IPS DF 6.9 (cell line): ENCODE data around the gene LRRC71.
"Not testable (repeated sequence)": the region's sequence is repeated elsewhere in the genome, so short reads cannot be mapped to it uniquely, and the experiment has no call there.

Experiments used
- DNase-seq: peaks from one replicate; pipeline ENCODE4 v3.0.0-alpha.2; 2013; ENCODE audit warnings: low read depth, low spot score
- H3K27ac ChIP-seq: one replicate; pipeline ENCODE4 v1.5.1; 2013; ENCODE audit warnings: low read length, control low read depth
- H3K27me3 ChIP-seq: 2 replicates; pipeline ENCODE4 v1.6.1; 2013; ENCODE audit warnings: mild to moderate bottlenecking, low read length; ENCODE audit not compliant: control insufficient read depth, insufficient read depth
- H3K36me3 ChIP-seq: 2 replicates; pipeline ENCODE4 v1.6.1; 2013; ENCODE audit warnings: low read length; ENCODE audit not compliant: control insufficient read depth, insufficient read depth
- H3K4me1 ChIP-seq: 2 replicates; pipeline ENCODE4 v1.6.1; 2013; ENCODE audit warnings: low read length; ENCODE audit not compliant: control insufficient read depth, insufficient read depth
- H3K4me3 ChIP-seq: 2 replicates; pipeline ENCODE4 v1.5.1; 2013; ENCODE audit warnings: mild to moderate bottlenecking, low read length
- H3K9me3 ChIP-seq: 2 replicates; pipeline ENCODE4 v1.6.1; 2013; ENCODE audit warnings: low read length, inconsistent platforms; ENCODE audit not compliant: control insufficient read depth, insufficient read depth
- WGBS: extraction: QIAGEN DNeasy Blood & Tissue Kit; methylation state at CpG from one replicate; pipeline ENCODE4 v1.1.7; 2013; ENCODE audit warnings: mixed read lengths, missing lambda C conversion rate; ENCODE audit not compliant: insufficient read length, insufficient coverage; 5-methylcytosine and 5-hydroxymethylcytosine counted together

The LRRC71 gene

DNA sequence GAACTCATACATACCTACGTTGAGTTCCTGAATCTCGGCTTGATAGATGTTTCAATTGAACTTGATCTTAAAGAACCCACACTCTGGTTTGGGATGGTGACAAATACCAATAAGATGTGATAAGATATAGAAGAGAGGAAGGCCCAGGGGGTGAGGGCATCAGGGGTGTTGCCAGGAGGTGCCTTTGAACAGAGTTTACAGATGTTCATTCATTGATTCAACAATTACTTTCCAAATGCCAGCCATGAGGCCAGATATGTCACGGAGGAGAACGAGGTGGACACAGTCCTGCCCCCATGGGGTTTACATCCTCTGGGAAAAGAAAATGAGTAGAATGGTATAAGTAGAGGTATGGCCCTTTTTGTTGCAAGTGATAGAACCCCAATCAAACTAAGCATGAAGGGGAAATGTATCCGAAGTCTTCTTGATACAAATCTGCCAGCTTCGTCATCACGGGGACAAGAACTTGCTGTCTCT is 659 bp downstream of the LRRC71 start:
- DNase-seq = no peak
- no peak overlapping the region for H3K4me3 ChIP-seq
- H3K9me3 ChIP-seq = no peaks in the 10 kb centered on the region
- no CpG with 5 or more reads among the region's 7 CpGs for WGBS
- no peak overlapping the region for H3K27ac ChIP-seq
- peaks cover 4% of the 10 kb centered on the region for H3K4me1 ChIP-seq
- H3K27me3 ChIP-seq = peaks cover 60% of the 10 kb centered on the region
- no peaks in the 10 kb centered on the region for H3K36me3 ChIP-seq

DNA sequence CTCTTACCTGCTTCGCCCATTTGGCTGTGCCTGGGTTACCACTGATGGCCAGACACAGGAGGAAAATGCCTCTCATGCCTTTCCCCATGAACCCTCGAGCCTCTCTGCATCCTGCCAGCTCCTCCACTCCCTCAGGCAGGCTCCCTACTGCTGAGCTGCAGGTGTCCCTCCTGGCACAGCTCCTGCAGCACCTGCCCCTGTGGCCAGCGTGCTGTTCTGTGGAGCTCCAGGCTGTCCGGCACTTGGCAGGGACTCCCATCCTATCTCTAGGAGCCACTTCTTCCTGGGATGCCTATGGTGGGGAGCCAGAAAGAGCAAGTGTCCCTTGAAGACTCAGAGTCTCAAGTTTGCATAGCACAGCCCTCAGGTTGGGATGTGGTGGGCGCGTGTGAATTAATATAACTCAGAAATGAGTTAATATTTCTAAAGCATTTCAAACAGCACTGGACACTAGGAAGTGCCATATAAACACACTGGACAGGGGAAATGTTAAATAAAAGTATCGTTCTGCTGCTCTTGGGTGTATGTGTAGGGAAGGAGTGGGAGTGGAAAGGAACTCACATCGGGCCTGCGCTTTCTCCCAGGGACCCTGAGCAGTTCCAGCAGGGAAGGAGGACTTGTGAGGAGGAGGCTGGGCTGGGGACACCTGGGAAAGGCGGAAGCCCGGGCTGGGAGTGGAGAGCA is 2.7 kb downstream of the LRRC71 start:
- DNase-seq = no peak
- no peak overlapping the region for H3K27ac ChIP-seq
- WGBS = no CpG with 5 or more reads among the region's 11 CpGs
- no peaks in the 10 kb centered on the region for H3K9me3 ChIP-seq
- H3K4me3 ChIP-seq = peak overlapping the region; percentile 31; the same call in 1 of the 2 replicates
- peaks cover 4% of the 10 kb centered on the region for H3K4me1 ChIP-seq
- no peaks in the 10 kb centered on the region for H3K36me3 ChIP-seq
- peaks cover 74% of the 10 kb centered on the region for H3K27me3 ChIP-seq

DNA sequence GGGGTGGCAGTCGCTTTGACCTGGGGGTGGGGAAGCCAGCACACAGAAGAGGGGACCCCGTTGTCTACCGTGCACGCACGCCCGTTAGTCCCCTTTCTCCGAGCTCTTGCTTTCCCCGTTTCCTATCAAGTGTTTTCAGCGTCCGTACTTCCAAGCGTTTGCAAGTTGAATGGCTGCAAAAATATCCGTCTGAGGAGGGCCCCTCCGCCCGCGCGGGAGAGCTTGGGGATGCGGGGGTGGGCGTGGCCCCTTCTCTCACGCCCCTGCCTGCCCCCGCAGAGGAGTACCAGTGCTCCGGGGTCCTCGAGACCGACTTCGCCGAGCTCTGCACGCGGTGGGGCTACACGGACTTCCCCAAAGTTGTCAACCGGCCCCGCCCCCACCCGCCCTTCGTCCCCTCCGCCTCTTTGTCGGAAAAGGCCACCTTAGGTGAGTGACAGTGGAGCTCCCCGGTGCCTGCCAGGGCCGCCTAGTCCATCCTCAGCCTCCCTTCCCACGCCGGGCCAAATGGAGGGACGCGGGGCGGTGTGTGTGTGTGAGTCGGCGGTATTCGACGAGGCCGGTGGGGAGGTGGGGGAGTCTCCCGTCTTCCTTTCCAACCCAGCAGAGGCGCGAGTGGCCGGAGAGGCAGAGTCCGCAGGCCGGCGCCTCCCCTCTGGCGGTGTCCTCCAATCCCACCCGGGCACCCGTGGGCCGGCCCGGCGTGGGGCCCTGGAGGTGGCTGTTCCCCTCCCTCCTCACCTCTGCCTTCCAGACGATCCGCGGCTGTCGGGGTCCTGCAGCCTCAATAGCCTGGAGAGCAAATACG is 3.4 kb downstream of the LRRC71 start:
- peaks cover 4% of the 10 kb centered on the region for H3K4me1 ChIP-seq
- DNase-seq = no peak
- H3K4me3 ChIP-seq = peak overlapping the region; percentile 31; the same call in 1 of the 2 replicates
- H3K36me3 ChIP-seq = no peaks in the 10 kb centered on the region
- WGBS = no CpG with 5 or more reads among the region's 64 CpGs
- H3K27ac ChIP-seq = no peak overlapping the region
- H3K27me3 ChIP-seq = peaks cover 74% of the 10 kb centered on the region
- H3K9me3 ChIP-seq = no peaks in the 10 kb centered on the region

DNA sequence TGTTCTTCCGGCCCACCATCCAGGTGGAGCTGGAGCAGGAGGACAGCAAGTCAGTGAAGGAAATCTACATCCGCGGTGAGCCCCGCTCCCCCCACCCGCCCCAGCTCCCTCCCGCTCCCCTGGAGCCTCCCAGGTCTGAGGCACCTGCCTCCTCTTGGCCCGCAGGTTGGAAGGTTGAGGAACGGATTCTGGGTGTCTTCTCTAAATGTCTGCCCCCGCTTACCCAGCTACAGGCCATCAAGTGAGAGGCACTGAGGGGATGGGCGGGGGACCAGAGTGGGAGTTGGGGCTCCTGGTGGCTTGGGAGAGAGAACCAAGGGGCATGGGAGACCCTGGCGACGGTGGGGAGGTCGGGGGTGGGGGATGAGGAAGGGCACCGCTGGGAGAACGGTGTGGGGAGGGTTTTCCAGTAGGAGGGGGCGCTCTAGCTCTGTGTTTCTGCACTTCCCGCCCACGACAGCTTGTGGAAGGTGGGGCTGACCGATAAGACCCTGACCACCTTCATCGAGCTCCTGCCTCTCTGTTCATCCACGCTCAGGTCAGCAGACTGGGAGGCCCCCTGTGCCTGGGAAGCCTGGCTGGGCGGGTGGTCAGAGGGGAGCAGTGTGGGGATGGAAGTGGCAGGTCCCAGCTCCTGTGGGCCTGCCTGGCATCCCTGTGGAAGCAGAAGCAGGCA is 4.2 kb downstream of the LRRC71 start:
- no peaks in the 10 kb centered on the region for H3K9me3 ChIP-seq
- no peaks in the 10 kb centered on the region for H3K36me3 ChIP-seq
- no CpG with 5 or more reads among the region's 22 CpGs for WGBS
- peaks cover 4% of the 10 kb centered on the region for H3K4me1 ChIP-seq
- peak overlapping the region; percentile 31; the same call in 1 of the 2 replicates for H3K4me3 ChIP-seq
- DNase-seq = no peak
- H3K27ac ChIP-seq = no peak overlapping the region
- peaks cover 75% of the 10 kb centered on the region for H3K27me3 ChIP-seq

DNA sequence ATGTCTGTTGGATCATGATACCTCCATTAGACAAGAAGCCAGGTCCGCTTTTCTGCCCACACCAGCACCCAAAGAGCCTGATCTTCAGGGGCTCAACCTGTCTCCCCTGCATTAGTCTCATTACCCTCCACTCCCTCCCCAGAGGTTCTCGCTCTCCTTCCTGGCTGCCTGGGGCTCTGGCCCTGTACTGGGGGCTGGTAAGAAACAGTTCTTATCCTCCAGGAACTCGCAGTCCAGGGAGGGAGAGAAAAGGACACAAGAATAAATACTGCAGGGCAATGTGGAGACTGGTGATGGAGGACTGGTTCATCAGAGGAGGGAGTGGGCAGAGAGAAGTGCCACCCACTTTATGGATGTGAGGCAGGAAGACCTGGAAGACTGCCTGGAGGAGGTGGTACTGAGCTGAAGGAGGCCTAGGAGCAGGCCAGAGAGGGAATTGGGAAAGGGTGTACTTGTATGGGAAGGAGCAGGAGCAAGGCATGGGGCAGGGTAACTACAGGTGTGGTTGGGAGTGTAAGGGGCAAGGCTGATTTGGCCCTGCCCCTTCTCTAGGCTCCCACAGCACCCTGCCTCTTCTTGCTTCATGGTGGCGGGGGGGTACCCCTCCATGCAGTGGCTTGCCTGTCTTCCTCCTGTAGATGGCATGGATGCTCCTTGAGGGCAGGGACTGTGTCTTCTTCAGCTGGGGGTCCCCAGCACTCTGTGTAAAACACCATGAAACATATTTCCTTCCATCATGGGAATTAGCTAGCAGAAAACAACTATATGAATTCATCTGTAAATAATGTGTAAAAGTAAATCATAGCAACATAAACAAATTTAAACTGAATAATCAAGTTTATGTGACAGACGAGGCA is 5.0 kb downstream of the LRRC71 start:
- Histone ChIP-seq H3K9me3 (no peaks in the 10 kb centered on the region), H3K27ac (no peak overlapping the region), H3K4me3 (no peak overlapping the region), H3K4me1 (peaks cover 4% of the 10 kb centered on the region), H3K36me3 (no peaks in the 10 kb centered on the region), H3K27me3 (peaks cover 72% of the 10 kb centered on the region)
- no CpG with 5 or more reads among the region's 5 CpGs for WGBS
- no peak for DNase-seq

DNA sequence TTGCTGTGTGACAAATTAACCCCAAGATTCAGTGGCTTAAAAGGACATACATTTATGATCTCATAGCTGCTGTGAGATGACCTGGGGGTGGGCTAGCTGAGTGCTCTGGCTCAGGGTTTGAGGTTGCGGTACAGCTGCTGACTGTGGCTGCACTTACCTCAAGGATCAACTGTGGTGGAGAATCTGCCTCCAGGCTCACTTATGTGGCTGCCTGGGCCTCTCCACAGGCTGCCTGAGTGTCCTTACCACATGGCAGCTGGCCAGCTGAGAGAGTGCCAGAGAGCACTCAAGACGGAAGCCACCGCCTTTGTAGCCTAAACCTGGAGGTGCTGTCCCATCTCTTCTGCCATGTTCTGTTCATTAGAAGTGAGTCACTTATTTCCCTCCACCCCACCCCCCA is 5.7 kb downstream of the LRRC71 start:
- no peaks in the 10 kb centered on the region for H3K9me3 ChIP-seq
- peaks cover 65% of the 10 kb centered on the region for H3K27me3 ChIP-seq
- peaks cover 4% of the 10 kb centered on the region for H3K4me1 ChIP-seq
- no peaks in the 10 kb centered on the region for H3K36me3 ChIP-seq
- WGBS = no CpG with 5 or more reads among the region's 3 CpGs
- H3K27ac ChIP-seq = no peak overlapping the region
- DNase-seq = no peak
- H3K4me3 ChIP-seq = no peak overlapping the region

DNA sequence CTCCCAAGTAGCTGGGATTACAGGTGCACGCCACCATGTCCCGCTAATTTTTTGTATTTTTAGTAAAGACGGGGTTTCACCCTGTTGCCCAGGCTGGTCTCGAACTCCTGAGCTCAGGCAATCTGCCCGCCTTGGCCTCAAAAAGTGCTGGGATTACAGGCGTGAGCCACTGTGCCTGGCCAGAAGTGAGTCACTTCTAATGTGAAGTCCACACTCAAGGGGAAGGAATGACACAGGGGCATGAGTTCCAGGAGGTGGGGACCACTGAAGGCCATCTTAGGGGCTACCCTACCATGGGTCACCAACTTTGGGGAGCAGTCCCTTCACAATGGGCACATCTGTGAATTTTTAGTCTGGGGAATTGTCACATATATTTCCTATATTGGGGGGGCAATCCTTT is 6.3 kb downstream of the LRRC71 start:
- DNase-seq, H3K4me3 ChIP-seq, H3K9me3 ChIP-seq, H3K36me3 ChIP-seq, H3K27ac ChIP-seq, H3K4me1 ChIP-seq: not testable (repeated sequence)
- WGBS = no CpG with 5 or more reads among the region's 6 CpGs
- H3K27me3 ChIP-seq = peaks cover 59% of the 10 kb centered on the region

DNA sequence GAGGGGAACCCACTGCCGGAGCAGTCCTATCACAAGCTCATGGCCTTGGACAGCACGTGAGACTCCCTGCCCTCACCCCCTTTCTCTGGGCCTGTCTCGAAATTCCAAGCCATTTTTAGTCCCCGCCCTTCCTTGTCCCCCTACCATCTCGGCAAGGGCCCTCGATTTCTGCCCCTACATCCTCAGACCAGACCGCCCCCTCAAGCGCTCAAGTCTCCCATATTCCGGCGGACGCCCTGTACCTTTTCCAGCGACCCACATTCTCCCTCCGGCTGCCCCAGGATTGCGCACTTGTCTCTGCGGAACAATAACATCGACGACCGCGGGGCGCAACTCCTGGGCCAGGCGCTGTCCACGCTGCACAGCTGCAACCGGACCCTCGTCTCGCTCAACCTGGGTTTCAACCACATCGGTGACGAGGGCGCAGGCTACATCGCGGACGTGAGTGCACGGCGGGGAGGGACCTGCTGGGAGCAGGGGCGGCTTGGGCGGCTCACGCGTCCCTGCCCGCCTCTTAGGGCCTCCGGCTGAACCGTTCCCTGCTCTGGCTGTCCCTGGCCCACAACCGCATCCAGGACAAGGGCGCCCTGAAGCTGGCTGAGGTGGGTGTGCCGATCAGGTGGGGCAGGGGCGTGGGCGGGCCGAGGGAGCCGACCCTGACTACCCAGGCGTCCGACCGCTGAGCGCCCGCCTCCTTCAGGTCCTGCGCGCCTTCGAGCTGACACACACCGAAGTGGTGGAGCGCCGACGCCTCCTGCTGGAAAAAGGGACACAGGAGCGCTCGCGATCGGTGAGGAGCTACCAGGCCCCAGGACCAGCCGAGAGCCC is 7.0 kb downstream of the LRRC71 start:
- Histone ChIP-seq H3K4me1 (peaks cover 4% of the 10 kb centered on the region), H3K27ac (no peak overlapping the region), H3K9me3 (no peaks in the 10 kb centered on the region), H3K4me3 (peak overlapping the region; percentile 35; the same call in 1 of the 2 replicates), H3K27me3 (peaks cover 52% of the 10 kb centered on the region), H3K36me3 (no peaks in the 10 kb centered on the region)
- WGBS = no CpG with 5 or more reads among the region's 64 CpGs
- no peak for DNase-seq

DNA sequence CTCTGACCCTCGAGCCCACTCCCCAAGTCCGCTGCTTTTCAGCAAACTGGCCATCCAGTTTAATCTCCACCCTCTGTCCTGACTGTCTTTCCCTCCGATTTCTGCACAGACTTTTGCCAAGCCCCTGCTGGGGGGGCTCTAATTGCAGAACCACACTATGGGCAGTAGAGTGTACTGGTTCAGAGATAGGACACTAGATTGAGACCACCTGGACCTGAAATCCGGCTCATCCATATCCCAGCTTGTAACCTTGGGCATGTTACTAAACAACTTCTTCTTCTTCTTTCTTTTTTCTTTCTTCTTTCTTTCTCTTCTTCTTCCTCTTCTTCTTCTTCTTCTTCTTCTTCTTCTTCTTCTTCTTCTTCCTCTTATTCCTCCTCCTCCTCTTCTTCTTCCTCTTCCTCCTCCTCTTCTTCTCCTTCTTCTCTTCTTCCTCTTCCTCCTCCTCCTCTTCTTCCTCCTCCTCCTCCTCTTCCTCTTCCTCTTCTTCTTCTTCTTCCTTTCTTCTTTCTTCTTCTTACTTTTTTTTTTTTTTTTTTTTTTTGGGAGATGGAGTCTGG is 7.7 kb downstream of the LRRC71 start:
- H3K27me3 ChIP-seq = peaks cover 45% of the 10 kb centered on the region
- no CpG with 5 or more reads among the region's 4 CpGs for WGBS

More for the DNA sequence above, 7.7 kb downstream of the LRRC71 start:
- H3K4me1 ChIP-seq = peaks cover 2% of the 10 kb centered on the region; the same call in 1 of the 2 replicates
- H3K27ac ChIP-seq = no peak overlapping the region
- no peak for DNase-seq
- H3K4me3 ChIP-seq = no peak overlapping the region
- H3K36me3 ChIP-seq = no peaks in the 10 kb centered on the region
- no peaks in the 10 kb centered on the region for H3K9me3 ChIP-seq
